Mesothelial cell of epicardium (in vitro differentiated cells): ENCODE results near the gene FGF12. TPM values are rescaled to one million over a fixed set of nuclear protein-coding genes. Genes with fewer than 3 reads are reported as not detected.

Experiments
- DNase-seq, 2 experiments: peaks; one replicate each; pipeline ENCODE4 v3.0.0; 2021; ENCODE audit warnings: low spot score in 2 of 2; ENCODE audit not compliant: unreplicated experiment in 2 of 2
- H3K27ac Mint-ChIP-seq: 2 replicates; pipeline ENCODE4 v1.8.0; 2021; ENCODE audit warnings: mixed read lengths
- H3K27me3 Mint-ChIP-seq: 2 replicates; pipeline ENCODE4 v1.8.0; 2021; ENCODE audit warnings: low read depth, mixed read lengths
- H3K36me3 Mint-ChIP-seq: 2 replicates; pipeline ENCODE4 v1.8.0; 2021; ENCODE audit warnings: mixed read lengths
- H3K4me1 Mint-ChIP-seq: 2 replicates; pipeline ENCODE4 v1.8.0; 2021; ENCODE audit warnings: mixed read lengths
- H3K4me3 Mint-ChIP-seq: 2 replicates; pipeline ENCODE4 v1.8.0; 2021; ENCODE audit warnings: mild to moderate bottlenecking, moderate library complexity, mixed read lengths
- H3K9me3 Mint-ChIP-seq: 2 replicates; pipeline ENCODE4 v1.8.0; 2021; ENCODE audit warnings: mixed read lengths
- total RNA-seq: library from RNA; stranded (reverse); gene quantifications from 3 replicates; pipeline ENCODE4 v1.2.1, GENCODE V29; 2021
- TF ChIP-seq, protein P1 (sequence below): fragments of 200-600 bp; sonication (generic); IDR thresholded peaks from one replicate; pipeline ENCODE4 v1.5.0; 2021; ENCODE audit warnings: antibody characterized with exemption; ENCODE audit not compliant: unreplicated experiment

Gene FGF12
- total RNA-seq, 1 donor from 2014 or later: 1.0 TPM

GRCh38 chr3:192639987-192640386, 87.4 kb downstream of the FGF12 start:
- TF ChIP-seq, protein P1, sequence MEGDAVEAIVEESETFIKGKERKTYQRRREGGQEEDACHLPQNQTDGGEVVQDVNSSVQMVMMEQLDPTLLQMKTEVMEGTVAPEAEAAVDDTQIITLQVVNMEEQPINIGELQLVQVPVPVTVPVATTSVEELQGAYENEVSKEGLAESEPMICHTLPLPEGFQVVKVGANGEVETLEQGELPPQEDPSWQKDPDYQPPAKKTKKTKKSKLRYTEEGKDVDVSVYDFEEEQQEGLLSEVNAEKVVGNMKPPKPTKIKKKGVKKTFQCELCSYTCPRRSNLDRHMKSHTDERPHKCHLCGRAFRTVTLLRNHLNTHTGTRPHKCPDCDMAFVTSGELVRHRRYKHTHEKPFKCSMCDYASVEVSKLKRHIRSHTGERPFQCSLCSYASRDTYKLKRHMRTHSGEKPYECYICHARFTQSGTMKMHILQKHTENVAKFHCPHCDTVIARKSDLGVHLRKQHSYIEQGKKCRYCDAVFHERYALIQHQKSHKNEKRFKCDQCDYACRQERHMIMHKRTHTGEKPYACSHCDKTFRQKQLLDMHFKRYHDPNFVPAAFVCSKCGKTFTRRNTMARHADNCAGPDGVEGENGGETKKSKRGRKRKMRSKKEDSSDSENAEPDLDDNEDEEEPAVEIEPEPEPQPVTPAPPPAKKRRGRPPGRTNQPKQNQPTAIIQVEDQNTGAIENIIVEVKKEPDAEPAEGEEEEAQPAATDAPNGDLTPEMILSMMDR: no peak
- Mint-ChIP-seq H3K36me3 (no peaks in the 10 kb centered on the region), H3K27ac (no peak overlapping the region), H3K4me3 (no peak overlapping the region), H3K4me1 (peaks cover 5% of the 10 kb centered on the region), H3K27me3 (no peaks in the 10 kb centered on the region), H3K9me3 (no peaks in the 10 kb centered on the region)
- DNase-seq: no peak

DNA sequence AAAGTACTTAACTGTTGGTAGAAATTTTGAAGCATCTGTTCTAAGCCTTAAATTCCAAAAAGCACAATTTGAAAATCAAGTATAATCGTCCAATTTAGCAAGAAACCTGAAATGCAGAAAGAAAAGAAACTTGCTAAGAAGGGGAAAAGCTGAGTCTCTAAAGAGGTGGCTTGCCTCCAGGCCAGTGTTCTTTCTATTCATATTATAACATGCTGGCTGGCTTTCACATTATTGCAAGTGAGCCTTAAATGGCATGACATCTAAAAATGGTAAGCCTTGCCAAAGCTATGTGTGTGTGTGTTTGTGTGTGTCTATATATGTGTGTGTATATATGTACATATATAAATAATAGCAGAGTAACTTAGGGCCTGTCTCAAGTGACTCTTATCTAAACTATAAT, 89.5 kb downstream of the FGF12 start:
- Mint-ChIP-seq H3K4me3 (no peak overlapping the region), H3K27ac (no peak overlapping the region), H3K36me3 (no peaks in the 10 kb centered on the region), H3K9me3 (no peaks in the 10 kb centered on the region), H3K27me3 (no peaks in the 10 kb centered on the region), H3K4me1 (peaks cover 5% of the 10 kb centered on the region)
- no peak for DNase-seq
- TF ChIP-seq, protein P1: no peak

- H3K9me3 Mint-ChIP-seq: no peaks in the 10 kb centered on the region
- TF ChIP-seq, protein P1: no peak
- DNase-seq: no peak
- no peaks in the 10 kb centered on the region for H3K27me3 Mint-ChIP-seq
- no peak overlapping the region for H3K4me3 Mint-ChIP-seq
- no peak overlapping the region for H3K27ac Mint-ChIP-seq
- H3K4me1 Mint-ChIP-seq: peaks cover under 1% of the 10 kb centered on the region
- H3K36me3 Mint-ChIP-seq: no peaks in the 10 kb centered on the region
Observed at GRCh38 chr3:192636517-192637444, 90.6 kb downstream of the FGF12 start.

- H3K4me1 Mint-ChIP-seq: no peaks in the 10 kb centered on the region
- no peaks in the 10 kb centered on the region for H3K27me3 Mint-ChIP-seq
- no peak overlapping the region for H3K4me3 Mint-ChIP-seq
- H3K9me3 Mint-ChIP-seq: peaks cover 4% of the 10 kb centered on the region
- no peak for DNase-seq
- H3K36me3 Mint-ChIP-seq: no peaks in the 10 kb centered on the region
- H3K27ac Mint-ChIP-seq: no peak overlapping the region
- TF ChIP-seq, protein P1: no peak
Observed at GRCh38 chr3:192629429-192629828, 97.9 kb downstream of the FGF12 start.

GRCh38 chr3:192621909-192622308, 105.4 kb downstream of the FGF12 start:
- H3K4me1 Mint-ChIP-seq: no peaks in the 10 kb centered on the region
- DNase-seq: no peak
- no peak overlapping the region for H3K4me3 Mint-ChIP-seq
- no peak overlapping the region for H3K27ac Mint-ChIP-seq
- H3K36me3 Mint-ChIP-seq: no peaks in the 10 kb centered on the region
- TF ChIP-seq, protein P1: no peak
- no peaks in the 10 kb centered on the region for H3K9me3 Mint-ChIP-seq
- no peaks in the 10 kb centered on the region for H3K27me3 Mint-ChIP-seq
